K562 (cell line): Measurements from ENCODE around the gene PRR5. TPM values are rescaled to one million over a fixed set of nuclear protein-coding genes. Genes with fewer than 3 reads are reported as not detected.

Experiments used
- DACH1 ChIP-seq: fragments of 450-650 bp; IDR thresholded peaks from 2 replicates; pipeline ENCODE4 v1.6.1; 2018; ENCODE audit not compliant: partially characterized antibody
- DDX20 ChIP-seq: fragments of 450-650 bp; IDR thresholded peaks from 2 replicates; pipeline ENCODE4 v1.6.1; 2016; ENCODE audit warnings: missing genetic modification characterization, low read depth, mild to moderate bottlenecking, missing compliant biosample characterization, moderate library complexity
- HDAC3 ChIP-seq: fragments of 450-650 bp; IDR thresholded peaks from 2 replicates; pipeline ENCODE4 v1.6.1; 2018; ENCODE audit warnings: borderline replicate concordance, mild to moderate bottlenecking, moderate library complexity; ENCODE audit not compliant: partially characterized antibody
- LEF1 ChIP-seq: fragments of 450-650 bp; IDR thresholded peaks from 2 replicates; pipeline ENCODE4 v1.6.1; 2016; ENCODE audit warnings: mild to moderate bottlenecking
- NCOR1 ChIP-seq: fragments of 450-650 bp; IDR thresholded peaks from 2 replicates; pipeline ENCODE4 v1.6.1; 2016; ENCODE audit warnings: mild to moderate bottlenecking, moderate library complexity
- PHB2 ChIP-seq: fragments of 450-650 bp; IDR thresholded peaks from 2 replicates; pipeline ENCODE4 v1.6.1; 2017; ENCODE audit warnings: low read depth
- RBFOX2 ChIP-seq: fragments of 200-400 bp; formaldehyde crosslinking; IDR thresholded peaks from 2 replicates; pipeline ENCODE4 v1.6.1; 2017; ENCODE audit warnings: low read depth, mild to moderate bottlenecking, low read length, moderate library complexity
- ZHX1 ChIP-seq: fragments of 150-350 bp; conservative IDR thresholded peaks from 2 replicates; pipeline ENCODE4 v1.6.1; 2014; ENCODE audit warnings: low read length
- ZNF232 ChIP-seq: sonication (generic); formaldehyde crosslinking; IDR thresholded peaks from 2 replicates; pipeline ENCODE4 v1.8.0; 2022; ENCODE audit warnings: mild to moderate bottlenecking, missing genetic modification reagents
- ZNF830 ChIP-seq: fragments of 250-450 bp; sonication (Bioruptor Pico); IDR thresholded peaks from 2 replicates; pipeline ENCODE4 v1.5.0; 2021; ENCODE audit warnings: mild to moderate bottlenecking
- ZSCAN29 ChIP-seq: fragments of 450-650 bp; IDR thresholded peaks from 2 replicates; pipeline ENCODE4 v1.6.1; 2017
- polyA plus RNA-seq, 8 experiments: library from polyadenylated mRNA; depleted of rRNA in 4 of 8; stranded (reverse) in 5 of 8; unstranded in 3 of 8; fragments of >200 nt; fragmentation: Nextera tagmentation in 2 of 8; fragmentation: Illumina TruSeq in 1 of 8; extraction: Ambion mirVana in 2 of 8; extraction: Trizol in 1 of 8; gene quantifications; 2 replicates each; pipeline versions ENCODE4 v1.2.1 to v1.2.3, GENCODE V29; 2011 to 2014; ENCODE audit warnings: inconsistent platforms in 1 of 8, missing spikeins in 1 of 8
- total RNA-seq, 7 experiments: library from RNA; depleted of rRNA in 6 of 7; stranded (reverse); fragments of >200 nt in 6 of 7; fragmentation: Illumina TruSeq in 2 of 7; extraction: Trizol in 2 of 7; gene quantifications; 2 replicates each; pipeline versions ENCODE4 v1.2.1 to v1.2.3, GENCODE V29; 2011 to 2021; ENCODE audit warnings: low replicate concordance in 1 of 7
- TF ChIP-seq, protein P1 (sequence below): fragments of 200-800 bp; sonication (Bioruptor generic); IDR thresholded peaks from 2 replicates; pipeline ENCODE4 v1.6.1; 2016; ENCODE audit warnings: missing genetic modification characterization, missing compliant biosample characterization
- TF ChIP-seq, protein P2 (sequence below): sonication (generic); formaldehyde crosslinking; IDR thresholded peaks from 2 replicates; pipeline ENCODE4 v1.8.0; 2022; ENCODE audit warnings: mild to moderate bottlenecking, missing genetic modification reagents

PRR5 gene
- total and polyA plus RNA-seq, 9 of the 15 experiments (the other 6 are each of a cell fraction or from before 2014, with no cell fraction given) = 0.13 to 21.0 (median 7.5) TPM

GRCh38 chr22:44676441-44677352 lies 25.3 kb upstream of the PRR5 start (continued):
- TF ChIP-seq, protein P1, sequence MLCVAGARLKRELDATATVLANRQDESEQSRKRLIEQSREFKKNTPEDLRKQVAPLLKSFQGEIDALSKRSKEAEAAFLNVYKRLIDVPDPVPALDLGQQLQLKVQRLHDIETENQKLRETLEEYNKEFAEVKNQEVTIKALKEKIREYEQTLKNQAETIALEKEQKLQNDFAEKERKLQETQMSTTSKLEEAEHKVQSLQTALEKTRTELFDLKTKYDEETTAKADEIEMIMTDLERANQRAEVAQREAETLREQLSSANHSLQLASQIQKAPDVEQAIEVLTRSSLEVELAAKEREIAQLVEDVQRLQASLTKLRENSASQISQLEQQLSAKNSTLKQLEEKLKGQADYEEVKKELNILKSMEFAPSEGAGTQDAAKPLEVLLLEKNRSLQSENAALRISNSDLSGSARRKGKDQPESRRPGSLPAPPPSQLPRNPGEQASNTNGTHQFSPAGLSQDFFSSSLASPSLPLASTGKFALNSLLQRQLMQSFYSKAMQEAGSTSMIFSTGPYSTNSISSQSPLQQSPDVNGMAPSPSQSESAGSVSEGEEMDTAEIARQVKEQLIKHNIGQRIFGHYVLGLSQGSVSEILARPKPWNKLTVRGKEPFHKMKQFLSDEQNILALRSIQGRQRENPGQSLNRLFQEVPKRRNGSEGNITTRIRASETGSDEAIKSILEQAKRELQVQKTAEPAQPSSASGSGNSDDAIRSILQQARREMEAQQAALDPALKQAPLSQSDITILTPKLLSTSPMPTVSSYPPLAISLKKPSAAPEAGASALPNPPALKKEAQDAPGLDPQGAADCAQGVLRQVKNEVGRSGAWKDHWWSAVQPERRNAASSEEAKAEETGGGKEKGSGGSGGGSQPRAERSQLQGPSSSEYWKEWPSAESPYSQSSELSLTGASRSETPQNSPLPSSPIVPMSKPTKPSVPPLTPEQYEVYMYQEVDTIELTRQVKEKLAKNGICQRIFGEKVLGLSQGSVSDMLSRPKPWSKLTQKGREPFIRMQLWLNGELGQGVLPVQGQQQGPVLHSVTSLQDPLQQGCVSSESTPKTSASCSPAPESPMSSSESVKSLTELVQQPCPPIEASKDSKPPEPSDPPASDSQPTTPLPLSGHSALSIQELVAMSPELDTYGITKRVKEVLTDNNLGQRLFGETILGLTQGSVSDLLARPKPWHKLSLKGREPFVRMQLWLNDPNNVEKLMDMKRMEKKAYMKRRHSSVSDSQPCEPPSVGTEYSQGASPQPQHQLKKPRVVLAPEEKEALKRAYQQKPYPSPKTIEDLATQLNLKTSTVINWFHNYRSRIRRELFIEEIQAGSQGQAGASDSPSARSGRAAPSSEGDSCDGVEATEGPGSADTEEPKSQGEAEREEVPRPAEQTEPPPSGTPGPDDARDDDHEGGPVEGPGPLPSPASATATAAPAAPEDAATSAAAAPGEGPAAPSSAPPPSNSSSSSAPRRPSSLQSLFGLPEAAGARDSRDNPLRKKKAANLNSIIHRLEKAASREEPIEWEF (CRISPR knock-in tag) = peak; percentile 82; the same call in 1 of the 2 replicates
- TF ChIP-seq DACH1 (peak; percentile 47), HDAC3 (peak; percentile 88), ZSCAN29 (no peak), ZNF232 (0 out of 2 replicates have a peak, but pooled peaks have one; percentile 74), DDX20 (tag) (no peak), RBFOX2 (peak; percentile 75), ZNF830 (CRISPR knock-in tag) (no peak), PHB2 (peak; percentile 83), LEF1 (peak; percentile 76), ZHX1 (no peak), NCOR1 (peak; percentile 97)
- TF ChIP-seq, protein P2, sequence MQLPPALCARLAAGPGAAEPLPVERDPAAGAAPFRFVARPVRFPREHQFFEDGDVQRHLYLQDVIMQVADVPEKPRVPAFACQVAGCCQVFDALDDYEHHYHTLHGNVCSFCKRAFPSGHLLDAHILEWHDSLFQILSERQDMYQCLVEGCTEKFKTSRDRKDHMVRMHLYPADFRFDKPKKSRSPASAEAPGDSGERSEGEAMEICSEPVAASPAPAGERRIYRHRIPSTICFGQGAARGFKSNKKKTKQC = 0 out of 2 replicates have a peak, but pooled peaks have one; percentile 52
